GM21529 (cell line): ENCODE data around the gene TUBB2A.
A peak's percentile ranks its signal among the peaks of the same experiment; 100 is the strongest.
"Not testable (repeated sequence)": the region's sequence is repeated elsewhere in the genome, so short reads cannot be mapped to it uniquely, and the experiment has no call there.

Experiments used
- ATAC-seq: cut with Tn5 transposase; IDR thresholded peaks from one replicate; pipeline ENCODE4 v1.9.1; 2021; ENCODE audit not compliant: unreplicated experiment

The TUBB2A gene

DNA sequence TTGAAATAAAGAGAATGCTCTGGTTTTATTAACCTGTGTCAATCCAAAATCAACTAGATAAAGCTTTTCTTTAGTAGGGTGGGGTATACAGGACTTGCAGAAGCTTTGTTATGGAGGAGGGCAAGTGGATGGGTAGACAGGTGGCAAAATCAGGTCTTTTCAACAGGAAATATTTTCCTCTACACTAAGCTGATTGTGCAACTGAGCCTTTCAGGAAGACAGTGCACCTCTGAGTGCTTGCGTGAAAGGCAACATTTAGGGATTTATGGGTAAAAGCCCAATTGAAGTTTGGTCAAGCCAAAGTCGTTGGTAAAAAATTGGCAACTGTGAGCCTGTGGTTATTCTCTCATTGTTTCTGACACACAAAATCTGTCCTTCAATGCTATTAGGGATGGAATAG lies 23.8 kb upstream of the TUBB2A start:
- no peak for ATAC-seq

DNA sequence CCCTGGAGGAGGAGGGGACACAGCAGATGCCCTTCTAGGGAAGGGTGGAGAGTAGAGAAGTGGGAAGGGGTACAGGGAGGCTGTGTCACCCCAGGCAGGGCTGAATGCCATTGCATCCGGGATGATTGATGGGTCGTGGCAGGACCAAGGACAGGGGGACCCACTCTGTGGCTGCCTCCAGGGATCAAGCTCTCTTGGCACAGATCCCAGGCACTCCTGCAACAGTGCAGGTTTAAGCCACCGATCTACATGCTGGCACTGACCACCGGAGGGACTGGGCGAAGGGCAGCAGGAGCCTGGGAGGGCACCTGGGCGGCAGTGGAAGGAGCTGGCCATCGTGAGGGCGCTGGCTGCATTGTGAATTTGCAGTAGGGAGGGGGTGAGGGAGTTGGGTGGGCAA lies 22.6 kb upstream of the TUBB2A start:
- not testable (repeated sequence) for ATAC-seq

DNA sequence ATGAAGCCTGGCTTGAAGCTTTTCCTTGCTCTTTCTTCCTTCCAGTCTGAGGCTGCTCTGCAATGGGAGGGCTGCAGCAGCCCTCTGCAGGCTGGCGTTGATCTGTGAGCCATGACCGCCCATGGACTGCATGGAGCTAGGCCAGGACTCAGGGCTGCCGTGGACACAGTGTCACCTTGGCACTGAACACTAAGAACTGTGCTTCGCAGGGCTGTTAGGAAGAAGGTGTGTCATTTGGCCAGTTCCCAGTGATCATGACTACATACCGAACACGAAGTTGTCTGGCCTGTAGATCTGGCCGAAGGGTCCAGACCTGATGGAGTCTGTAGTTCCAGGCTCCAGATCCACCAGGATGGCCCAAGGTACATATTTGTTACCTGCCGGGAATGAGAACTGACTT lies 21.3 kb upstream of the TUBB2A start:
- not testable (repeated sequence) for ATAC-seq

DNA sequence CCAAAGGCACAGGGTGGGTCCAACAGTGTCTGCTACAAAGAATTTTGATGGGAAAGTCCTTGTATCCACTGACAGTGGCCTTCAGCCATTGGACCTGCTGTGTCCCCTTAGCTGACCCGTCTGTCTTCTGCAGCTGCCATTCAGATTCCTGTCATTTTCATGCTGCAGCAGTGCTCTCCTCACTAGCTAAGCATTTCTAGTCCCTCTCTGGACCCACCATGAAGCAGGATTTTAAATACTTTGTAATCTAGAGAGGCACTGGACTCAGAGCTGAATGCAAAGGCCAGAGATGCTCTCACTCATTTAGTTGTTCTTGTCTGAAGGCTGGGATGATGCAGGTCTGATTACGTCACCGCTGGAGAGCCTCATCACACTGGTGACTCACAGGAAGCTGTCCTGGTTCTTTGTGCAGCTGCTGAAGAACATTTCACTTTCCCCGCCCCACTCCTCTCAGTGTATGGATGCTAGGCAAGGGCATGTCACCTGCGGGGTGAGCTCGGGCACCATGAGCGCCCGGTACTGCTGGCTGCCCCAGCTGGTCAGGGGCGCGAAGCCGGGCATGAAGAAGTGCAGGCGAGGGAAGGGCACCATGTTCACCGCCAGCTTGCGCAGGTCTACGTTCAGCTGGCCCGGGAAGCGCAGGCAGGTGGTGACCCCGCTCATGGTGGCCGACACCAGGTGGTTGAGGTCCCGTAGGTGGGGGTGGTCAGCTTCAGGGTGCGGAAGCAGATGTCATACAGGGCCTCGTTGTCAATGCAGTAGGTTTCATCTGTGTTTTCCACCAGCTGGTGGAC lies 19.4 kb upstream of the TUBB2A start:
- ATAC-seq: no peak

DNA sequence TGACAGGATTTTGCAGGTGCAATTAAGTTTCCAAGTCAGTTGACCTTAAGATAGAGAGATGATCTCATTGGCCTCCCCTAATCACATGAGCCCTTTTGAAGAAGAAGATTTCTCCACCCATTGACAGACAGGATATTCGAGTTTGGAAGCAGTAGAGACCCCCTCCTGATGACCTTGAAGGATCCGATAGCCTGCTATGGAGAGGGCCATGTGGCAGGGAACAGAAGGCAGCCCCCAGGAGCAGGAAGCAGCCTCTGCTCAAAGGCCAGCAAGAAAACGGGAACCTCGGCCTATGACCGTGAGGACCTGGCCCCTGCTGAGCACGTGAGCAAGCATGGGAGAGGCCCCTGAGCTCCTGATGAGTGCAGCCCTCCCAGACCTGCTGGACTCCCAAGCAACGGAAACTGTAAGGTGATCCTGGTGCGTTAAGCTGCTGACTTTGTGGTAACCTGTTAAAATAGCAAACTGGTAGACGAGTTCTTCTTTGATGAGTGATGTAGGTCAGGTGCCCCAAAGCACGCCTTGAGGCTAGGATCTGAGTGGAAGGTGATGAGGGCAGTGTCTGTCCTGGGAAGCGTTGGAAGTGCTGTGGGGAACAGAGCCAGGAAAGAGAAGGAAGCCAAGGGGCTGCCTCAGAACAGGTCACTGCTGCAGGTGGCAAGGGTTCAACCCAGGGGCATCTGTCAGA lies 18.5 kb upstream of the TUBB2A start:
- ATAC-seq: no peak

DNA sequence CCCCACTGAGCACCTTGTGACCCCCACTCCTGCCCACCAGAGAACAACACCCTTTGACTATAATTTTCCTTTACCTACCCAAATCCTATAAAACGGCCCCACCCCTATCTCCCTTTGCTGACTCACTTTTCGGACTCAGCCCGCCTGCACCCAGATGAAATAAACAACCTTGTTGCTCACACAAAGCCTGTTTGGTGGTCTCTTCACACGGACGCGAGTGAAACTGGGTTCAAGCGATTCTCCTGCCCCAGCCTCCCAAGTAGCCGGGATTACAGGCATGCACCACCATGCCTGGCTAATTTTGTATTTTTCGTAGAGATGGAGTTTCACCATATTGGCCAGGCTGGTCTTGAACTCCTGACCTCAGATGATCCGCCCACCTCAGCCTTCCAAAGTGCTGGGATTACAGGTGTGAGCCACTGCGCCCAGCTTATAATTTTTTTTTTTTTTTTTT lies 16.3 kb upstream of the TUBB2A start:
- ATAC-seq: not testable (repeated sequence)

DNA sequence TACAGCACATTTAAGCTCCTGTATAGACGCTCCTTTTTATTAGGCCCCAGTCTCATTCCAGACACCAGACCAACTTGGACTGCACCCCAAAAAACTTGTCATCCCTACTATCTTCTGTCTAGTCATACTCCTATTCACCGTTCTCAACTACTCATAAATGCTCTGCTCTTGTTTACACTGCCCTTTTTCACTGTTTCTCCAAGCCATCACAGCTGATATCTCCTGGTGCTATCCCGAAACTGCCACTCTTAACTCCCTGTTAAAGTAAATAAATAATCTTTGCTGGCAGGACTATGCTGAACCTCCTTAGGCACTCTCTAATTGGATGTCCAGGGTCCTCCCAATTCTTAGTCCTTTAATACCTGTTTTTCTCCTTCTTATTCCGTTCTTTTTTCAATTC lies 15.4 kb upstream of the TUBB2A start:
- not testable (repeated sequence) for ATAC-seq

DNA sequence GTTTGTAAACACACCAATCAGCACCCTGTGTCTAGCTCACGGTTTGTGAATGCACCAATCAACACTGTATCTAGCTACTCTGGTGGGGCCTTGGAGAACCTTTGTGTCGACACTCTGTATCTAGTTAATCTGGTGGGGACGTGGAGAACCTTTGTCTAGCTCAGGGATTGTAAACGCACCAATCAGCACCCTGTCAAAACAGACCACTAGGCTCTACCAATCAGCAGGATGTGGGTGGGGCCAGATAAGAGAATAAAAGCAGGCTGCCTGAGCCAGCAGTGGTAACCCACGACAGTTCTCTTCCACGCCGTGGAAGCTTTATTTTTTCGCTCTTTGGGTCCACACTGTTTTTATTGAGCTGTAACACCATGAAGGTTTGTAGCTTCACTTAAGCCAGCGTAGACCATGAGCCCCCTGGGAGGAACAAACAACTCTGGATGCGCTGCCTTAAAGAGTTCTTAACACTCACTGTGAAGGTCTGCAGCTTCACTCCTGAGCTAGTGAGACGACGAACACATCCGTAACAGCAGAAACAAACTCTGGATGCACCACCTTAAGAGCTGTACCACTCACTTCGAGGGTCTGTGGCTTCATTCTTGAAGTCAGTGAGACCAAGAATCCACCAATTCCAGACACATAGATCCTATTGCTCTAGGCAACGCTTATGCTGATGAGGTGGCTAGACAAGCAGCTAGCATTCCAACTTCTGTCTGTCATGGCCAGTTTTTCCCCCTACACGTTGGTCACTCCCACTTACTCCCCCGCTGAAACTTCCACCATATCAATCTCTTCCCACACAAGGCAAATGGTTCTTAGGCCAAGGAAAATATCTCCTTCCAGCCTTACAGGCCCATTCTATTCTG lies 14.2 kb upstream of the TUBB2A start:
- not testable (repeated sequence) for ATAC-seq

DNA sequence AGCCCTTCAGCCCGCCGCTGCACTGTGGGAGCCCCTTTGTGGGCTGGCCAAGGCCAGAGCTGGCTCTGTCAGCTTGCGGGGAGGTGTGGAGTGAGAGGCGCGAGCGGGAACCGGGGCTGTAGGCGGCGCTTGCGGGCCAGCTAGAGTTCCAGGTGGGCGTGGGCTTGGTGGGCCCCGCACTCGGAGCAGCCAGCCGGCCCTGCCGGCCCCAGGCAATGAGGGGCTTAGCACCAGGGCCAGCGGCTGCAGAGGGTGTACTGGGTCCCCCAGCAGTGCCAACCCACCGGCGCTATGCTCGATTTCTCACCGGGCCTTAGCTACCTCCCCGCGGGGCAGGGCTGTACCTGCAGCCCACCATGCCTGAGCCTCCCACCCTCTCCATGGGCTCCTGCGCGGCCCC lies 13.3 kb upstream of the TUBB2A start:
- ATAC-seq: not testable (repeated sequence)

DNA sequence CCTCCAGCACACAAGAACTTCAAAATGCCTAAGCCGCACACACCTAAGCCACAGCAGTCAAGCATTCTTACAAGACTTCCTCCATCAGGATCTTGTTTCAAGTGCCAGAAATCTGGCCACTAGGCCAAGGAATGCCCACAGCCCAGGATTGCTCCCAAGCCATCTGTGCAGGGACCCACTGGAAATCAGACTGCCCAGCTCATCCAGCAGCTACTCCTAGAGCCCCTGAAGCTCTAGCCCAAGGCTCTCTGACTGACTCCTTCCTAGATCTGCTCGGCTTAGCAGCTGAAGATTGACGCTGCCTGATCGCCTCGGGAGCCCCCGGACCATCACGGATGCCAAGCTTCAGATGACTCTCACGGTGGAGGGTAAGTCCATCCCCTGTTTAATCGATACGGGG lies 10.7 kb upstream of the TUBB2A start:
- not testable (repeated sequence) for ATAC-seq

DNA sequence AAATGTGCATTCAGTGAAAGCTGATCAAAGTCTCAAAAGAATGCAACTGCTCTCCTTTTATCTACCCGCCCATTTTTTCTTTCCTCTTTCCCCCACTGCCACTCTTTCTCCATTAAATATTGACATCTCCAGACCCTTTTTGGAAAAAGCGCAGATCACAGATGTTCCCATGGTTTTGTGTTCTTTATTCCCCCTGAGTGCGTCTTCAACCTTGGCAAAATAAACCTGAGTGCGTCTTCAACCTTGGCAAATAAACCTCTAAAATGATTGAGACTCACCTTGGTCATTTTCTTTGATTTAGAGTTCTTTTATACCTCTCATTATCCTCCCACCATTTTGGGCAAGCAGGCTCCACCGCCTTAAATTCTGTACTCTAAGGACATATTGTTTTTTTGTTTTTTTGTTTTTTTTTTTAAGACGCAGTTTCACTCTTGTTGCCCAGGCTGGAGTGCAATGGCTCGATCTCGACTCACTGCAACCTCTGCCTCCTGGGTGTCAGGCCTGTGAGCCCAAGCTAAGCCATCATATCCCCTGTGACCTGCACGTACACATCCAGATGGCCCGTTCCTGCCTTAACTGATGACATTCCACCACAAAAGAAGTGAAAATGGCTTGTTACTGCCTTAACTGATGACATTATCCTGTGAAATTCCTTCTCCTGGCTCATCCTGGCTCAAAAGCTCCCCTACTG lies 9.3 kb upstream of the TUBB2A start:
- not testable (repeated sequence) for ATAC-seq

DNA sequence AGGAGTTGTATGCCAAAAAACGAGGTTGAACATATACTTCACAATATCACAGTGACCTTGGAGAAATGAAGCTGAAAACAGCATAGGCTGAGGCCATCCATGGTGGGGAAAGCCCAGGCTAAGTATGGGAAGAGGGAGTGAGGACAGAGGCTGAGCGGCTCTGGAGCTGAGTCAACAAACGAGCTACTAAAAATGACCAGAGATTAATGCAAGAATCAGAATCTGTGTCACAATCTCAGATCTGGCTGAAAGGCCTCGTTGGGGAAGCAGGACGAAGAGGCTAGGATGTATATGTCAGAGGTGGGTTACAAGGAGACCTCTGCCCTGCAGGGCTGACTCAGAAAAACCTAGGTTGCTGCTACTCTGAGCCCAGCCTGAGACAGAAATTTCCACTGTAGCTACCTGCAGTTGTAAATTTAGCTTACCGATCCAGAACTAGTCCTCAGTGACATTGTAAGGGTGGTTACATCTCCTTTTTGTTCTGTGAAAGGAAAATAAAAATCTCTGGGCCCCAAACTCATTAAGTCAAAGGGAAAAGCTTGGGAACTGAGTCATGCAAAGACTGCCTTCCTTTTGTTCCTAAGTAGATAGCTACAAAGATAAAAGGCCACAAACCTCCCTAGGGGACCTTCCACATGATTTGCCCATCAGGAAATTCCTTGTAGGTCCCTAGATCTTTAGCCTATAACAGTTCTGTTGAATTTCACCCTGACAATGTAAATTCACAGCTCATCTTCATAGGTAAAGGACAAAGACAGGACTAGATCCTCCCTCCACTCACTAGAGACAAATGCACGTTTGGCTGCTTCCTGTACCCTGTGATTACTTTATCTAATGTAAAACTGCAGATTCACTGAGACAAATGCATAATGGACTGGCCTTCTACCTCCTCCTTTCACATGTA lies 8.5 kb upstream of the TUBB2A start:
- ATAC-seq: no peak

DNA sequence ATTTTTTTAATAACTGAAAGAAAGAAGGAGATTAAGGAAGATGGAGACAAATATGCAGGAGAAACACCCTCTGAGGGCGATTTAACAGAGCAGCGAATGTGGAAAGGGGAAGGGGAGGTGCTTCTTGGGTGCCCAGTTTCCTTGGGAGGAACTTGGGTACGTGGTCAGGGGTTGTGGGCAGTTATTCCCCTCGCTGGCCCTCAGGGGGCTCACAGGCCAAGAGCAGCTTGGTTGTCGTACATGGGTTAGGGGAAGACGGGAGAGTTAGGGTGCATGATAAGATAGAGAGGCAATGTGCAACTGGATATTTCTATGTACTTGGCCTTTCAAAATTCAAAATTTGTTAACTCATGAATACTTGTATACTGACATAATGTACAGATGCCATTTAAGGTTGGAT lies 7.0 kb upstream of the TUBB2A start:
- ATAC-seq: no peak

DNA sequence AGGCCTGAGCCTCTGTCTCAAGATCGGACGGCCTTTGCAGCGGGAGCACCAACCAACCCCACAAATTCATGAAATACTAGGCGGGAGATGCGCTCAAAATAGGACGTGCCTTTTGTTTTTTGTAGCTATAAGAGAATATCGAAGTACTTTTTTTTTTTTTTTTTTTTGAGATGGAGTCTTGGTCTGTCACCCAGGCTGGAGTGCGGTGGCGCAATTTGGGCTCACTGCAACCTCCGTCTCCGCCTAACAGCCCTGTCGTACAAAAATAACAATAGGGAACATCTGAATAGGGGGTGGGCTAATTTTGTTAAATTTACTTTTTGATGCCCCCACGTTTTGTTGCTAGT lies 5.9 kb upstream of the TUBB2A start:
- peak; percentile 21 for ATAC-seq

DNA sequence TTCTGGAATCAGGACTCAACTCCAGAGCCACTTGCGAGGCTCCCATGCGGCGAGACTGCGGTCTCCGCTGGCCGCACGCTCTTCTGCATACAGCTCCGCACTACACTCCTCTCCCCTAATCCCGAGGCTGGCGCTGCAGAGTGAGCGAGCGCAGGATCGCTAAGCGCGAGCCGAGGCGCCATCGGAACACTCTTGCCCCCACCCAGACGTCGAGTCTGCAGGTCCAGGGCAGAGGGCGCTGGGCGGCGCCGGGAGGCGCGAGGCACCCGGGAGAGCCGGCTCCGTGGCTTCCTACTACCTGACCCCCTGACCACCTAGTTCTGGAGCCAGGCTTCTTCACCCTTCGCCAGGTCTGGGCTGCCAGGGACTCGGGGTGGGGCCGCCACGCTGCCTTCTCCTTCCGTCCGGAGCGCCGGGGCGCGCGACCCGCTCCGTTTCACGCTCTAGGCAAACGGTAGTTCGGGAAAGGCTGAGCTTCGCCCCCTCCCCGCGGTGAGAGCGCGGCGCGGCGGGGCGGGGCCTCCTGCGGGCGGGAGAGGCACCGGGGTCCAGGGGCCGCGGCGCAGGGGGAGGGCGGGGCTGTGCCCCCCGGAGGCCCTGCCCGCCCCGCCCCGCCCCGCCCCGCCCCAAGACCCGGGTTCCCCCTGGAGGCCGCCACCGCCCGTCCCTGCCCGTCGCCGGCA lies 5.4 kb upstream of the TUBB2A start:
- ATAC-seq: peak; percentile 75

DNA sequence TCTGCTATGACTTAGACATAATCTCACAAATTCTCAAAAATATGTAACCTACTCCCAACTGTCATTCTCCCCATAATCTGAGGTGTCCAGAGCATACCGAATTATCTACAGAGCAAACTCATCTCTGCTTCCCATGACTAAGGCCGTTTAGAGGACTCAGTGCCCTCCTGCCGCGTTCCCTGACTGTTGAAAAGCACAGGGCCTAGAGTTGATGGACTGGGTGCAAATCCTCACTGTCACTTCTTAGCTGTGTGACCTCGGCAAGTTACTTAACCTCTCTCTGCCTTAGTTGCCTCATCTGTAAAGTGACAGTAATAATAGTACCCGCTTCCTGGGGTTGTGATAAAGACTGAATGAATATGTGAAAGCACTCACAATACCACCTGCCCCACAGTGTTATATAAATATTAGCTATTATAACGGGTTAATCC lies 4.7 kb upstream of the TUBB2A start:
- no peak for ATAC-seq

DNA sequence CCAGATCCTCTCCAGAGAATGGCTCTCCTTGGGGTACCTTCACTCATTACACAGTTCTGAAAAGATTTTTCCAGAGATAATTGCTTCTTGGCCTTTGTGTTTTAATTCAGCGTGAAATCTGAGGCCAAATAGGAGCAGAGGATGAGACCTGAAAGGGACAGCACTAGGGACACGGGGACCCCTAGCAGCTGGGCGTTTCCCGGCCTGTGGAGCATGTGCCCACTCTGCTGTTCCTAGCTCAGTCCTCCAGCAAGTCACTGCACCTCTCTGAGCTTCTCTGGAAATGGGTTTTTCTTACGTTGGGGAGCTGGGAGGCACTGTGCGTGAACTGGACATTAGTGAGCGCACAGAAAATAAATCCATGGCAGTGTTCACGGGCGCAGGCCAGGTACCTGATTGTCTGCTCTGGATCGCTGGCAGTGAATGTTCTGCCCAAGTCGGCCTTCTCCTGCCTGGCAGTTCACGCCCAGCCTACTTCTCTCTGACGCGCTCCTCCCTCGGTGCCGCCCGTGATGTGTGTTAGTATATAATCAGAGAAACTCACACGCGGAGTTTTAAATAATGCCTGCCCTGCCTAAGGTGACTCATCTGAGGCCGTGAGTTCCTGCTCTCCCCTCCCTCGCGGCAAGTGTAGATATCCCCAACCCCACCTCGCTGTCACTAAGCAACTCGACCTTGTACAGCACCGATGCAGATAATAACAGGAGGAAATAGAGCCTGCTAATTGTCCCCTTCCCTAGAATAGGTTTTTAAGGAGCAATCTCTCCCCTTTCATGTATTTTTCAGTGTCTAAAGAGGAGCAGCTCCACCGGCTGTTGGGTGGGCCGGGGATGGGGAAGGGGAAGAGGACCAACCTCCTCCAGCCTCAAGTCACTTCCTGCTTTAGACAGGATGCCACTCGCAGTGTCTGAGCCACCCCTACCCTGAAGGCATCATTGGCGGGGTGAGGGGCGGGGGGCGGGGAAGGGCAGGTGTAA lies 2.7 kb upstream of the TUBB2A start:
- no peak for ATAC-seq
